Prostate gland (tissue), 2 donors: ENCODE data around the gene CRISPLD2.

Experiments used
- POLR2A ChIP-seq: fragments of 450-650 bp; IDR thresholded peaks from one replicate; pipeline ENCODE4 v1.6.1; 2016; ENCODE audit warnings: antibody characterized with exemption, mild to moderate bottlenecking
- POLR2AphosphoS5 ChIP-seq: sonication (generic); formaldehyde crosslinking; IDR thresholded peaks from one replicate; pipeline ENCODE4 v1.6.1; 2017; ENCODE audit warnings: antibody characterized with exemption
- TF ChIP-seq, protein P1 (sequence below), 4 experiments: fragments of 200-600 bp in 2 of 4; fragments of 450-650 bp in 2 of 4; sonication (generic) in 2 of 4; IDR thresholded peaks; 1 replicate in 3 of 4; 2 replicates in 1 of 4; pipeline ENCODE4 v1.5.1; 2016 to 2019; ENCODE audit warnings: antibody characterized with exemption in 4 of 4, mild to moderate bottlenecking in 2 of 4, moderate library complexity in 2 of 4

GRCh38 chr16:84907051-84907450, 87.3 kb downstream of the CRISPLD2 start:
- TF ChIP-seq, protein P1, sequence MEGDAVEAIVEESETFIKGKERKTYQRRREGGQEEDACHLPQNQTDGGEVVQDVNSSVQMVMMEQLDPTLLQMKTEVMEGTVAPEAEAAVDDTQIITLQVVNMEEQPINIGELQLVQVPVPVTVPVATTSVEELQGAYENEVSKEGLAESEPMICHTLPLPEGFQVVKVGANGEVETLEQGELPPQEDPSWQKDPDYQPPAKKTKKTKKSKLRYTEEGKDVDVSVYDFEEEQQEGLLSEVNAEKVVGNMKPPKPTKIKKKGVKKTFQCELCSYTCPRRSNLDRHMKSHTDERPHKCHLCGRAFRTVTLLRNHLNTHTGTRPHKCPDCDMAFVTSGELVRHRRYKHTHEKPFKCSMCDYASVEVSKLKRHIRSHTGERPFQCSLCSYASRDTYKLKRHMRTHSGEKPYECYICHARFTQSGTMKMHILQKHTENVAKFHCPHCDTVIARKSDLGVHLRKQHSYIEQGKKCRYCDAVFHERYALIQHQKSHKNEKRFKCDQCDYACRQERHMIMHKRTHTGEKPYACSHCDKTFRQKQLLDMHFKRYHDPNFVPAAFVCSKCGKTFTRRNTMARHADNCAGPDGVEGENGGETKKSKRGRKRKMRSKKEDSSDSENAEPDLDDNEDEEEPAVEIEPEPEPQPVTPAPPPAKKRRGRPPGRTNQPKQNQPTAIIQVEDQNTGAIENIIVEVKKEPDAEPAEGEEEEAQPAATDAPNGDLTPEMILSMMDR (IDR thresholded peaks at IDR 0.05), result no peak
- TF ChIP-seq POLR2A (no peak), POLR2AphosphoS5 (no peak)
